K562 (cell line): ENCODE measurements around the gene LHX5. TPM values are rescaled to one million over a fixed set of nuclear protein-coding genes. Genes with fewer than 3 reads are reported as not detected.

Experiments used
- ATAC-seq: fragments of 200-7000 bp; cut with Tn5 transposase; 3 replicates; pipeline ENCODE4 v1.9.1; 2020; ENCODE audit warnings: moderate library complexity
- BruUV-seq: library from RNA; stranded (reverse); fragments of 400-500 nt; replicated peaks from 2 replicates; lab custom pipeline; 2021; lab: Mats Ljungman, UMichigan
- CTCF ChIA-PET: fragments of 300-600 bp; formaldehyde crosslinking; extraction: SDS; loops from one replicate; lab custom pipeline; 2021; ENCODE audit warnings: low intra/inter-chr PET ratio; lab: Yijun Ruan, JAX
- POLR2A ChIA-PET: fragments of 300-600, 350-650 bp; sonication (Branson Sonifier 250); formaldehyde crosslinking; extraction: SDS; loops from one replicate; lab custom pipeline; 2021; ENCODE audit warnings: antibody characterized with exemption, inconsistent platforms; lab: Yijun Ruan, JAX
- DNase-seq, 4 experiments: peaks; one replicate each; pipeline versions ENCODE4 v3.0.0 to v3.0.0-alpha.2; 2011 to 2018; ENCODE audit warnings: low spot score in 3 of 4, mixed read lengths in 3 of 4; ENCODE audit errors: extremely low read depth in 1 of 4
- FAIRE-seq: peaks from 2 replicates; lab custom pipeline; 2011; peaks lifted over from hg19 to GRCh38; lab: Jason Lieb, UNC
- H2AFZ ChIP-seq: 2 replicates; pipeline ENCODE4 v1.6.0; 2011; ENCODE audit warnings: low read depth, low read length, control low read depth, inconsistent platforms
- H3K27ac ChIP-seq: fragments of 200-600 bp; 3 replicates; pipeline ENCODE4 v1.8.0; 2011; ENCODE audit warnings: low read depth, mild to moderate bottlenecking, control low read depth, inconsistent platforms, low read length, moderate library complexity, mixed read lengths; ENCODE audit errors: extremely low read depth
- H3K27me3 ChIP-seq, 2 experiments: fragments of 300-600 bp in 1 of 2; 2 replicates in 1 of 2; 3 replicates in 1 of 2; pipeline versions ENCODE4 v1.6.0 to v1.8.0; 2011; ENCODE audit warnings: inconsistent platforms in 2 of 2, low read length in 2 of 2, mild to moderate bottlenecking in 1 of 2, mixed read lengths in 1 of 2, moderate library complexity in 1 of 2; ENCODE audit not compliant: control insufficient read depth in 2 of 2, insufficient read depth in 2 of 2
- H3K36me3 ChIP-seq: fragments of 300-600 bp; 3 replicates; pipeline ENCODE4 v1.8.0; 2011; ENCODE audit warnings: mild to moderate bottlenecking, low read length, inconsistent platforms; ENCODE audit not compliant: control insufficient read depth, insufficient read depth
- H3K4me1 ChIP-seq, 2 experiments: fragments of 200-600 bp in 1 of 2; replicated peaks in 1 of 2; 2 replicates in 1 of 2; 3 replicates in 1 of 2; pipeline versions ENCODE4 v1.5.1 to v1.8.0; 2011; ENCODE audit warnings: inconsistent platforms in 2 of 2, low read length in 2 of 2, mild to moderate bottlenecking in 1 of 2, mixed read lengths in 1 of 2, moderate library complexity in 1 of 2; ENCODE audit not compliant: control insufficient read depth in 2 of 2, insufficient read depth in 2 of 2
- H3K4me2 ChIP-seq: 2 replicates; pipeline ENCODE4 v1.6.1; 2011; ENCODE audit warnings: low read length, control low read depth, inconsistent platforms, mixed read lengths; ENCODE audit not compliant: insufficient read depth
- H3K4me3 ChIP-seq: fragments of 200-600 bp; sonication (generic), shearing (Covaris generic); 2 replicates; pipeline ENCODE4 v1.5.1; 2016; ENCODE audit warnings: control low read depth, inconsistent platforms
- H3K79me2 ChIP-seq: fragments of 200-600 bp; 3 replicates; pipeline ENCODE4 v1.8.0; 2011; ENCODE audit warnings: low read length, inconsistent platforms; ENCODE audit not compliant: control insufficient read depth, insufficient read depth
- H3K9ac ChIP-seq, 2 experiments: 2 replicates each; pipeline versions ENCODE4 v1.6.0 to v1.6.1; 2011; ENCODE audit warnings: low read depth in 2 of 2, low read length in 2 of 2, control low read depth in 1 of 2, inconsistent platforms in 1 of 2, mild to moderate bottlenecking in 1 of 2, mixed read lengths in 1 of 2; ENCODE audit not compliant: insufficient read depth in 1 of 2
- H3K9me1 ChIP-seq: one replicate; pipeline ENCODE4 v1.6.0; 2011; ENCODE audit warnings: inconsistent platforms, mild to moderate bottlenecking, low read length, moderate library complexity; ENCODE audit not compliant: control insufficient read depth, insufficient read depth
- H3K9me3 ChIP-seq: replicated peaks from 2 replicates; pipeline ENCODE4 v1.5.1; 2011; ENCODE audit warnings: low read depth, low read length, inconsistent platforms; ENCODE audit not compliant: control insufficient read depth, insufficient read depth
- H4K20me1 ChIP-seq: replicated peaks from 2 replicates; pipeline ENCODE4 v1.6.1; 2011; ENCODE audit warnings: low read length, inconsistent platforms, mixed read lengths; ENCODE audit not compliant: control insufficient read depth, insufficient read depth
- CTBP1 ChIP-seq: fragments of 450-650 bp; IDR thresholded peaks from 2 replicates; pipeline ENCODE4 v1.6.1; 2016; ENCODE audit warnings: borderline replicate concordance
- CXXC5 ChIP-seq: fragments of 250-450 bp; sonication (Bioruptor Pico); IDR thresholded peaks from 2 replicates; pipeline ENCODE4 v1.8.0; 2022; ENCODE audit warnings: inconsistent platforms, mild to moderate bottlenecking, moderate library complexity
- NFRKB ChIP-seq: fragments of 450-650 bp; IDR thresholded peaks from 2 replicates; pipeline ENCODE4 v1.6.1; 2016; ENCODE audit warnings: low read depth
- PHF8 ChIP-seq: fragments of 200-600 bp; sonication (generic); IDR thresholded peaks from 2 replicates; pipeline ENCODE4 v1.6.1; 2012; ENCODE audit warnings: mixed run types, mild to moderate bottlenecking, inconsistent platforms, low read length, moderate library complexity, borderline replicate concordance
- PHTF2 ChIP-seq: fragments of 250-450 bp; sonication (Bioruptor Pico); IDR thresholded peaks from 2 replicates; pipeline ENCODE4 v1.5.0; 2021; ENCODE audit warnings: mild to moderate bottlenecking
- RBM15 ChIP-seq: fragments of 200-400 bp; formaldehyde crosslinking; IDR thresholded peaks from 2 replicates; pipeline ENCODE4 v1.6.1; 2018; ENCODE audit warnings: mild to moderate bottlenecking, low read length, moderate library complexity; ENCODE audit not compliant: insufficient read depth
- TCF3 ChIP-seq: sonication (generic); formaldehyde crosslinking; IDR thresholded peaks from 2 replicates; pipeline ENCODE4 v1.4.0; 2020; ENCODE audit warnings: mild to moderate bottlenecking, missing genetic modification reagents
- ZBTB2 ChIP-seq: fragments of 450-650 bp; IDR thresholded peaks from 2 replicates; pipeline ENCODE4 v1.6.1; 2016; ENCODE audit warnings: antibody characterized with exemption
- ZNF79 ChIP-seq: fragments of 250-450 bp; sonication (Bioruptor Pico); IDR thresholded peaks from 2 replicates; pipeline ENCODE4 v1.4.0; 2020; ENCODE audit warnings: low read depth, mild to moderate bottlenecking, moderate library complexity
- WGBS: fragments of 100-300 bp; shearing (Covaris generic); methylation state at CpG from one replicate; pipeline ENCODE4 v1.1.6; 2016; ENCODE audit warnings: low coverage, mixed read lengths; ENCODE audit not compliant: insufficient coverage; ENCODE audit errors: missing lambda C conversion rate; 5-methylcytosine and 5-hydroxymethylcytosine counted together
- in situ Hi-C: fragments of 300-500 bp; cut with MboI; formaldehyde crosslinking; loops from 4 replicates; pipeline ENCODE4 v1.15.0; 2018; ENCODE audit warnings: inconsistent platforms, mixed read lengths
- intact Hi-C: fragments of 100-400 bp; cut with micrococcal nuclease; formaldehyde crosslinking; loops from 2 replicates; pipeline ENCODE4 v1.14.2; 2022
- polyA plus RNA-seq, 8 experiments: library from polyadenylated mRNA; depleted of rRNA in 4 of 8; stranded (reverse) in 5 of 8; unstranded in 3 of 8; fragments of >200 nt; fragmentation: Nextera tagmentation in 2 of 8; fragmentation: Illumina TruSeq in 1 of 8; extraction: Ambion mirVana in 2 of 8; extraction: Trizol in 1 of 8; gene quantifications; 2 replicates each; pipeline versions ENCODE4 v1.2.1 to v1.2.3, GENCODE V29; 2011 to 2014; ENCODE audit warnings: inconsistent platforms in 1 of 8, missing spikeins in 1 of 8
- total RNA-seq, 7 experiments: library from RNA; depleted of rRNA in 6 of 7; stranded (reverse); fragments of >200 nt in 6 of 7; fragmentation: Illumina TruSeq in 2 of 7; extraction: Trizol in 2 of 7; gene quantifications; 2 replicates each; pipeline versions ENCODE4 v1.2.1 to v1.2.3, GENCODE V29; 2011 to 2021; ENCODE audit warnings: low replicate concordance in 1 of 7

The LHX5 gene
- total and polyA plus RNA-seq, 9 of the 15 experiments (the other 6 are each of a cell fraction or from before 2014, with no cell fraction given) = 0.04 to 0.17 (median 0.05) TPM; not detected in 6

- Histone ChIP-seq H3K9me1 (no peaks in the 10 kb centered on the region), H3K4me2 (0 out of 2 replicates have a peak overlapping the region, but pooled peaks have one; percentile 67), H3K9me3 (no peaks in the 10 kb centered on the region), H3K27ac (no peak overlapping the region), H3K9ac (peak overlapping the region in 1 of 2 experiments; percentile 43; a peak in 1 of 4 replicates)
- ChIA-PET POLR2A (interaction anchor here (0.7 kb wide), 1 partner anchor 285 kb away, joined by 4 read pairs; no protein-coding TSS in a partner anchor), CTCF (no interaction called here)
- ATAC-seq = peak; percentile 27
- peak in 2 of 4 experiments; percentile 40 to 50 for DNase-seq
- in situ Hi-C loops = no loop called here
- FAIRE-seq = no peak
- intact Hi-C loops = loop anchor here (10.0 kb wide), 1 partner anchor 116 kb away; no protein-coding TSS in a partner anchor
- TF ChIP-seq PHTF2 (CRISPR knock-in tag) (no peak), RBM15 (no peak), TCF3 (no peak), ZBTB2 (no peak), PHF8 (0 out of 2 replicates have a peak, but pooled peaks have one; percentile 36), CTBP1 (0 out of 2 replicates have a peak, but pooled peaks have one; percentile 8), NFRKB (no peak), ZNF79 (CRISPR knock-in tag) (no peak), CXXC5 (0 out of 2 replicates have a peak, but pooled peaks have one; percentile 9)
- TF ChIP-seq, all 486 proteins: peak for 3
- H3K27me3 ChIP-seq = peaks cover 82 to 100% of the 10 kb centered on the region in 2 experiments
- H3K4me1 ChIP-seq = peaks cover 0 to 54% of the 10 kb centered on the region in 2 experiments; a peak in 3 of 5 replicates
- peak overlapping the region; percentile 36; the same call in 1 of the 2 replicates for H3K4me3 ChIP-seq
- H4K20me1 ChIP-seq = peaks cover 24% of the 10 kb centered on the region
- no peaks in the 10 kb centered on the region for H3K79me2 ChIP-seq
- H2AFZ ChIP-seq = 0 out of 2 replicates have a peak overlapping the region, but pooled peaks have one; percentile 44
- 7% methylated on average over 30 of the region's 38 CpGs for WGBS
- H3K36me3 ChIP-seq = no peaks in the 10 kb centered on the region
- no TSS peak for BruUV-seq
These were observed 3.1 kb downstream of the LHX5 start for GRCh38 chr12:113468365-113469223.
